GM12878 (cell line): ENCODE results near the gene HEXIM2. TPM values are rescaled to one million over a fixed set of nuclear protein-coding genes. Genes with fewer than 3 reads are reported as not detected.
A peak's percentile ranks its signal among the peaks of the same experiment; 100 is the strongest.

Experiments
- BCL11A ChIP-seq: IDR thresholded peaks from 2 replicates; pipeline ENCODE4 v1.6.1; 2011; ENCODE audit warnings: low read depth, low read length
- E2F8 ChIP-seq: fragments of 450-650 bp; IDR thresholded peaks from 2 replicates; pipeline ENCODE4 v1.6.1; 2018; ENCODE audit warnings: mild to moderate bottlenecking, low read depth, moderate library complexity; ENCODE audit not compliant: partially characterized antibody
- MEF2B ChIP-seq: fragments of 450-650 bp; IDR thresholded peaks from 2 replicates; pipeline ENCODE4 v1.6.1; 2018; ENCODE audit warnings: mild to moderate bottlenecking, moderate library complexity; ENCODE audit not compliant: partially characterized antibody, poor library complexity, severe bottlenecking
- PAX5 ChIP-seq: IDR thresholded peaks from 2 replicates; pipeline ENCODE4 v1.6.1; 2011; ENCODE audit warnings: low read depth, low read length, borderline replicate concordance
- RAD21 ChIP-seq: IDR thresholded peaks from 2 replicates; pipeline ENCODE4 v1.6.1; 2011; ENCODE audit warnings: mild to moderate bottlenecking, low read depth, low read length, moderate library complexity; ENCODE audit not compliant: insufficient read depth
- SP1 ChIP-seq: IDR thresholded peaks from one replicate; pipeline ENCODE4 v1.6.1; 2011; ENCODE audit warnings: low read depth, low read length
- SRF ChIP-seq, 2 experiments: IDR thresholded peaks; 2 replicates each; pipeline ENCODE4 v1.6.1; 2011; ENCODE audit warnings: low read depth in 2 of 2, low read length in 2 of 2, mild to moderate bottlenecking in 1 of 2, moderate library complexity in 1 of 2
- TCF3 ChIP-seq: IDR thresholded peaks from 2 replicates; pipeline ENCODE4 v1.6.1; 2012; ENCODE audit warnings: low read depth, mild to moderate bottlenecking, low read length, borderline replicate concordance; ENCODE audit not compliant: insufficient read depth
- YY1 ChIP-seq: IDR thresholded peaks from 2 replicates; pipeline ENCODE4 v1.6.1; 2011; ENCODE audit warnings: low read depth, mild to moderate bottlenecking, low read length
- ZNF687 ChIP-seq: fragments of 450-650 bp; IDR thresholded peaks from 2 replicates; pipeline ENCODE4 v1.6.1; 2017; ENCODE audit warnings: mild to moderate bottlenecking, moderate library complexity
- polyA plus RNA-seq, 11 experiments: library from polyadenylated mRNA; depleted of rRNA in 4 of 11; unstranded in 6 of 11; stranded (reverse) in 5 of 11; fragments of >200 nt; fragmentation: Nextera tagmentation in 4 of 11; fragmentation: Illumina TruSeq in 1 of 11; extraction: Ambion mirVana in 4 of 11; extraction: Trizol in 1 of 11; gene quantifications; 1 replicate in 1 of 11; 2 replicates in 10 of 11; pipeline versions ENCODE4 v1.2.1 to v1.2.3, GENCODE V29; 2011 to 2016; ENCODE audit warnings: inconsistent platforms in 2 of 11, missing spikeins in 2 of 11, low read depth in 1 of 11
- total RNA-seq, 4 experiments: library from RNA; depleted of rRNA in 3 of 4; stranded (reverse); fragments of >200 nt in 3 of 4; fragmentation: Illumina TruSeq in 1 of 4; extraction: Trizol in 1 of 4; gene quantifications; 2 replicates each; pipeline versions ENCODE4 v1.2.1 to v1.2.3, GENCODE V29; 2013 to 2021
- TF ChIP-seq, protein P1 (sequence below): fragments of 450-650 bp; IDR thresholded peaks from 2 replicates; pipeline ENCODE4 v1.6.1; 2017; ENCODE audit warnings: mild to moderate bottlenecking, moderate library complexity
- TF ChIP-seq, protein P2 (sequence below): fragments of 450-650 bp; formaldehyde crosslinking; IDR thresholded peaks from 2 replicates; pipeline ENCODE4 v1.4.0; 2022; ENCODE audit warnings: mild to moderate bottlenecking, moderate library complexity

HEXIM2 gene
- total and polyA plus RNA-seq, 10 of the 15 experiments (the other 5 are each of a cell fraction or from before 2014, with no cell fraction given), result 0.10 to 10.3 (median 6.4) TPM

- TF ChIP-seq, protein P1, sequence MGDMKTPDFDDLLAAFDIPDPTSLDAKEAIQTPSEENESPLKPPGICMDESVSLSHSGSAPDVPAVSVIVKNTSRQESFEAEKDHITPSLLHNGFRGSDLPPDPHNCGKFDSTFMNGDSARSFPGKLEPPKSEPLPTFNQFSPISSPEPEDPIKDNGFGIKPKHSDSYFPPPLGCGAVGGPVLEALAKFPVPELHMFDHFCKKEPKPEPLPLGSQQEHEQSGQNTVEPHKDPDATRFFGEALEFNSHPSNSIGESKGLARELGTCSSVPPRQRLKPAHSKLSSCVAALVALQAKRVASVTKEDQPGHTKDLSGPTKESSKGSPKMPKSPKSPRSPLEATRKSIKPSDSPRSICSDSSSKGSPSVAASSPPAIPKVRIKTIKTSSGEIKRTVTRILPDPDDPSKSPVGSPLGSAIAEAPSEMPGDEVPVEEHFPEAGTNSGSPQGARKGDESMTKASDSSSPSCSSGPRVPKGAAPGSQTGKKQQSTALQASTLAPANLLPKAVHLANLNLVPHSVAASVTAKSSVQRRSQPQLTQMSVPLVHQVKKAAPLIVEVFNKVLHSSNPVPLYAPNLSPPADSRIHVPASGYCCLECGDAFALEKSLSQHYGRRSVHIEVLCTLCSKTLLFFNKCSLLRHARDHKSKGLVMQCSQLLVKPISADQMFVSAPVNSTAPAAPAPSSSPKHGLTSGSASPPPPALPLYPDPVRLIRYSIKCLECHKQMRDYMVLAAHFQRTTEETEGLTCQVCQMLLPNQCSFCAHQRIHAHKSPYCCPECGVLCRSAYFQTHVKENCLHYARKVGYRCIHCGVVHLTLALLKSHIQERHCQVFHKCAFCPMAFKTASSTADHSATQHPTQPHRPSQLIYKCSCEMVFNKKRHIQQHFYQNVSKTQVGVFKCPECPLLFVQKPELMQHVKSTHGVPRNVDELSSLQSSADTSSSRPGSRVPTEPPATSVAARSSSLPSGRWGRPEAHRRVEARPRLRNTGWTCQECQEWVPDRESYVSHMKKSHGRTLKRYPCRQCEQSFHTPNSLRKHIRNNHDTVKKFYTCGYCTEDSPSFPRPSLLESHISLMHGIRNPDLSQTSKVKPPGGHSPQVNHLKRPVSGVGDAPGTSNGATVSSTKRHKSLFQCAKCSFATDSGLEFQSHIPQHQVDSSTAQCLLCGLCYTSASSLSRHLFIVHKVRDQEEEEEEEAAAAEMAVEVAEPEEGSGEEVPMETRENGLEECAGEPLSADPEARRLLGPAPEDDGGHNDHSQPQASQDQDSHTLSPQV, result peak; percentile 78; the same call in 1 of the 2 replicates
- TF ChIP-seq E2F8, result no peak
- TF ChIP-seq, protein P2, sequence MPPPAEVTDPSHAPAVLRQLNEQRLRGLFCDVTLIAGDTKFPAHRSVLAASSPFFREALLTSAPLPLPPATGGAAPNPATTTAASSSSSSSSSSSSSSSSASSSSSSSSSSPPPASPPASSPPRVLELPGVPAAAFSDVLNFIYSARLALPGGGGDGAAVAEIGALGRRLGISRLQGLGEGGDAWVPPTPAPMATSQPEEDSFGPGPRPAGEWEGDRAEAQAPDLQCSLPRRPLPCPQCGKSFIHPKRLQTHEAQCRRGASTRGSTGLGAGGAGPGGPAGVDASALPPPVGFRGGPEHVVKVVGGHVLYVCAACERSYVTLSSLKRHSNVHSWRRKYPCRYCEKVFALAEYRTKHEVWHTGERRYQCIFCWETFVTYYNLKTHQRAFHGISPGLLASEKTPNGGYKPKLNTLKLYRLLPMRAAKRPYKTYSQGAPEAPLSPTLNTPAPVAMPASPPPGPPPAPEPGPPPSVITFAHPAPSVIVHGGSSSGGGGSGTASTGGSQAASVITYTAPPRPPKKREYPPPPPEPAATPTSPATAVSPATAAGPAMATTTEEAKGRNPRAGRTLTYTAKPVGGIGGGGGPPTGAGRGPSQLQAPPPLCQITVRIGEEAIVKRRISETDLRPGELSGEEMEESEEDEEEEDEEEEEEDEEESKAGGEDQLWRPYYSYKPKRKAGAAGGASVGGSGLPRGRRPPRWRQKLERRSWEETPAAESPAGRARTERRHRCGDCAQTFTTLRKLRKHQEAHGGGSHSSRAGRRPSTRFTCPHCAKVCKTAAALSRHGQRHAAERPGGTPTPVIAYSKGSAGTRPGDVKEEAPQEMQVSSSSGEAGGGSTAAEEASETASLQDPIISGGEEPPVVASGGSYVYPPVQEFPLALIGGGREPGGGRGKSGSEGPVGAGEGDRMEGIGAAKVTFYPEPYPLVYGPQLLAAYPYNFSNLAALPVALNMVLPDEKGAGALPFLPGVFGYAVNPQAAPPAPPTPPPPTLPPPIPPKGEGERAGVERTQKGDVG (CRISPR knock-in tag), result no peak
- TF ChIP-seq MEF2B, result no peak
- TF ChIP-seq ZNF687, result peak; percentile 46; the same call in 1 of the 2 replicates
- TF ChIP-seq PAX5, result 0 out of 2 replicates have a peak, but pooled peaks have one; percentile 39
- peak; percentile 62 for TF ChIP-seq RAD21
- TF ChIP-seq SP1, result peak; percentile 18
- no peak for TF ChIP-seq TCF3
- TF ChIP-seq YY1, result 0 out of 2 replicates have a peak, but pooled peaks have one; percentile 36
- TF ChIP-seq BCL11A, result no peak
- TF ChIP-seq SRF (IDR thresholded peaks at IDR 0.05; ENCODE audit: low read depth in 2 of 2, low read length in 2 of 2), result no peak
Observed at GRCh38 chr17:45149037-45149668, 12.5 kb upstream of the HEXIM2 start (continued).
